ENCODE measurements around the gene CALR.

- TF ChIP-seq, protein P1, sequence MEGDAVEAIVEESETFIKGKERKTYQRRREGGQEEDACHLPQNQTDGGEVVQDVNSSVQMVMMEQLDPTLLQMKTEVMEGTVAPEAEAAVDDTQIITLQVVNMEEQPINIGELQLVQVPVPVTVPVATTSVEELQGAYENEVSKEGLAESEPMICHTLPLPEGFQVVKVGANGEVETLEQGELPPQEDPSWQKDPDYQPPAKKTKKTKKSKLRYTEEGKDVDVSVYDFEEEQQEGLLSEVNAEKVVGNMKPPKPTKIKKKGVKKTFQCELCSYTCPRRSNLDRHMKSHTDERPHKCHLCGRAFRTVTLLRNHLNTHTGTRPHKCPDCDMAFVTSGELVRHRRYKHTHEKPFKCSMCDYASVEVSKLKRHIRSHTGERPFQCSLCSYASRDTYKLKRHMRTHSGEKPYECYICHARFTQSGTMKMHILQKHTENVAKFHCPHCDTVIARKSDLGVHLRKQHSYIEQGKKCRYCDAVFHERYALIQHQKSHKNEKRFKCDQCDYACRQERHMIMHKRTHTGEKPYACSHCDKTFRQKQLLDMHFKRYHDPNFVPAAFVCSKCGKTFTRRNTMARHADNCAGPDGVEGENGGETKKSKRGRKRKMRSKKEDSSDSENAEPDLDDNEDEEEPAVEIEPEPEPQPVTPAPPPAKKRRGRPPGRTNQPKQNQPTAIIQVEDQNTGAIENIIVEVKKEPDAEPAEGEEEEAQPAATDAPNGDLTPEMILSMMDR (IDR thresholded peaks at IDR 0.05), result no peak
- no peak for TF ChIP-seq POLR2A (IDR thresholded peaks at IDR 0.05)
Measured at GRCh38 chr19:12982648-12983047, 44.2 kb downstream of the CALR start.

All from adrenal gland (tissue), 5 donors.